Fibroblast of gingiva (primary cell): ENCODE measurements around the gene EVC2.

Experiments used
- DNase-seq: peaks from one replicate; pipeline ENCODE4 v3.0.0-alpha.2; 2011; ENCODE audit warnings: low read depth

Gene EVC2

GRCh38 chr4:5683566-5683965 lies 24.8 kb downstream of the EVC2 start:
- no peak for DNase-seq

GRCh38 chr4:5678977-5679376 lies 29.4 kb downstream of the EVC2 start:
- no peak for DNase-seq

GRCh38 chr4:5676763-5677162 lies 31.6 kb downstream of the EVC2 start:
- DNase-seq, result no peak

- DNase-seq, result no peak
Observed at GRCh38 chr4:5666741-5667140, 41.6 kb downstream of the EVC2 start.

GRCh38 chr4:5664778-5665177 lies 43.6 kb downstream of the EVC2 start:
- DNase-seq, result no peak

GRCh38 chr4:5662555-5662954 lies 45.8 kb downstream of the EVC2 start:
- DNase-seq, result no peak

- no peak for DNase-seq
Observed at GRCh38 chr4:5661237-5661636, 47.1 kb downstream of the EVC2 start.

GRCh38 chr4:5660185-5660584 lies 48.2 kb downstream of the EVC2 start:
- DNase-seq, result no peak

- no peak for DNase-seq
Observed at GRCh38 chr4:5658974-5659373, 49.4 kb downstream of the EVC2 start.

- no peak for DNase-seq
Observed at GRCh38 chr4:5656415-5656814, 51.9 kb downstream of the EVC2 start.

- DNase-seq, result no peak
Observed at GRCh38 chr4:5654791-5655190, 53.6 kb downstream of the EVC2 start.

- DNase-seq, result no peak
Observed at GRCh38 chr4:5651089-5651488, 57.3 kb downstream of the EVC2 start.

- no peak for DNase-seq
Observed at GRCh38 chr4:5650040-5650439, 58.3 kb downstream of the EVC2 start.

- no peak for DNase-seq
Observed at GRCh38 chr4:5647351-5647750, 61.0 kb downstream of the EVC2 start.

GRCh38 chr4:5640096-5640495 lies 68.3 kb downstream of the EVC2 start:
- no peak for DNase-seq

GRCh38 chr4:5639556-5639955 lies 68.8 kb downstream of the EVC2 start:
- DNase-seq, result no peak

- DNase-seq, result peak; percentile 22
Observed at GRCh38 chr4:5638976-5639375, 69.4 kb downstream of the EVC2 start.

GRCh38 chr4:5638316-5638715 lies 70.0 kb downstream of the EVC2 start:
- DNase-seq, result peak; percentile 13

- DNase-seq, result no peak
Observed at GRCh38 chr4:5636766-5637670, 71.3 kb downstream of the EVC2 start.

- peak; percentile 22 for DNase-seq
Observed at GRCh38 chr4:5635826-5636195, 72.5 kb downstream of the EVC2 start.

- DNase-seq, result no peak
Observed at GRCh38 chr4:5632571-5632970, 75.8 kb downstream of the EVC2 start.

GRCh38 chr4:5632066-5632440 lies 76.3 kb downstream of the EVC2 start:
- no peak for DNase-seq

GRCh38 chr4:5631352-5632065 lies 76.8 kb downstream of the EVC2 start:
- no peak for DNase-seq

GRCh38 chr4:5630762-5631161 lies 77.6 kb downstream of the EVC2 start:
- DNase-seq, result no peak
